Fibroblast of the conjunctiva (primary cell): ENCODE results near the gene SLC39A11.
"Not testable (repeated sequence)": the region's sequence is repeated elsewhere in the genome, so short reads cannot be mapped to it uniquely, and the experiment has no call there.

ENCODE experiments used
- DNase-seq: peaks from one replicate; pipeline ENCODE4 v3.0.0-alpha.2; 2010; ENCODE audit warnings: low read depth

The SLC39A11 gene

DNA sequence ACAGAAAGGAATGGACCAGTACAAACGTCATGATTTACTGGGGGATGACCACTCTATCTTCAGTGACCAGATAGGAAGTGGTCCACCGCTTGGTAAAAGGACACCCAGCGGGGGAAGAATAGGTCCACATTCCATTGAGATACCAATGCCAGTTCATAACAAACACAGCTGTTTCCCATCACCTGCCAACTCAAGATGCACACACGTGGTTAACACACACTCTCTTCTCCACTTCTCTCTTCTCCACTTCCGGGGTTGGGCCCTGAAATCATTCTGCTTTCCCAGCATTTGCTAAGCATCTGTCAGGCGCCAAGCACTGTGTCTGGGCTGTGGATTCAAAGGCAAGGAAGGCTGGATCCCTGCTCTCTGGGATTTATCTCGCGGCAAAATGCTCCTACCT is 175.5 kb downstream of the SLC39A11 start:
- DNase-seq = no peak

DNA sequence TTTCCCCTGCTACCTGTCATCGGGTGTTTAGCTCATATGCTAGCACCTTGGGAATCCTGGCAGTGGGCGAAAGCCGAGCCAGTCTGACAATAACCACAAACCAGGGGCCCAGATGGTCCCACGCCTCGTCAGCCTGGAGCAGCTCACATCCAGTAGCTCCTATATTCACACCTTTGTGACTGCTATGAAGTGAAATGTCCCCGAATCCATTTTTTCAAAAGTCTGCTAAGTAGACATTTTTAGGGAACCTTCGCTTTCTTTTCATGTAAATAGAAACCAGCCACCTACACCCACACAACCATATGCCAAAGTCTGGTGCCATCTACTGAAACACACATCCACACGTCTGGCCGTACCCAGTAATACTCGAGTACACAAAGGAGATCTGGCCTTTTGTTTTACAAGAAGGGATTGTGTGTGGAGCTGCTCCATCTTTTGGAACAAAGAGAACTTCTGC is 176.8 kb downstream of the SLC39A11 start:
- no peak for DNase-seq

GRCh38 chr17:72913142-72913682 is 179.3 kb downstream of the SLC39A11 start:
- DNase-seq = no peak

GRCh38 chr17:72906306-72906705 is 186.2 kb downstream of the SLC39A11 start:
- DNase-seq = no peak

DNA sequence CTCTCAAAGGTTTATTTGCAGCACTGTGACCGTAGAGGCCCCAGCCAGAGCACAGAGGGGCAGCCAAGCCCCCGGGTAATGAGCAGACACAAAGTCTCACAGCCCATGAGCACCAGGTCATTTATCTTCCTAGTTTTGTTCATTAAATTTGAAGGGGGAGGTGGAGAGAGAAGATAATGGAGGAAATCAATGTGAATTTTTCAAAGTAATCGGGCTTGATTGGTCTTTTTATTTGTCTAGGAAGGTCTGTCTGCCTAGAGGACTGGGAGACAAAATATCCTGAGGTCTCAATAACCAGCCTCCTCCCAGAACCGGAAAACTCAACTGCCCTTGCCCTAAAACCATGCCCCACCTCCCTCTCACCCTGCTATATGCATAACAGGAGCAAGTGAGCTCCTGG is 189.0 kb downstream of the SLC39A11 start:
- DNase-seq = no peak

GRCh38 chr17:72901657-72902056 is 190.8 kb downstream of the SLC39A11 start:
- DNase-seq = no peak

GRCh38 chr17:72901083-72901482 is 191.4 kb downstream of the SLC39A11 start:
- no peak for DNase-seq

DNA sequence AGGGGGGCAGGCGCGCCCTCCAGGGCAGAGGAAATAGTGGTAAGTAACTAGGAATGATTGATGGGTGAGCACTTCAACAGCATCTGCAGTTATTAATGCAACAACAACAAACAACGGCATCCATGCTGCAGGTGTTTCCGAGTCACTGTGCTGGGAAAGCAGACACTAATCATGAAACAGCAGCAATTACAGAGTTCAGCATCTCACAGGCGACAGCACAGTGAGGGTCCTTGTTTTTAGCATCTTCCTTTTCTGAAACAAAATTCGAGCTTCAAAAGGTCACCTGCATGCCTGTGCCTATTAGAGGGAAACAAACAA is 191.9 kb downstream of the SLC39A11 start:
- DNase-seq = no peak

DNA sequence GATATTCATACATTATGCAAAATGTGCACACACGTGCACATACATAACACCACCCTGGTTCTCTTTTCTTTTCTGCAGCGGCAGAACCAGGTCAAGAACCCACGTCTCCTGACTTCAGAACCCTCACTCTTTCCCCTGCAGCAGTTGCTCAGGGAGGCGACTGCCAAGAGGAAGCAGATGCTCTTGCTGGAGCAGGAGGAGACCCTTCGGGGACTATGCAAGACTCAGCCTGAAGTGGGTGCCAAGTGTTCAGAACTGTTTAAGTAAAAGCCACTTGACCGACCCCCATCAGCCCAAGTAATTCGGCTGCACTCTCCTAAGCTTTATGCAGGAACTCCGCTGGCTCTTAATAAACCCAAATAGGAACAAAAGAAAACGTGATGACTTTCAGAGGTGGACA is 193.8 kb downstream of the SLC39A11 start:
- no peak for DNase-seq

DNA sequence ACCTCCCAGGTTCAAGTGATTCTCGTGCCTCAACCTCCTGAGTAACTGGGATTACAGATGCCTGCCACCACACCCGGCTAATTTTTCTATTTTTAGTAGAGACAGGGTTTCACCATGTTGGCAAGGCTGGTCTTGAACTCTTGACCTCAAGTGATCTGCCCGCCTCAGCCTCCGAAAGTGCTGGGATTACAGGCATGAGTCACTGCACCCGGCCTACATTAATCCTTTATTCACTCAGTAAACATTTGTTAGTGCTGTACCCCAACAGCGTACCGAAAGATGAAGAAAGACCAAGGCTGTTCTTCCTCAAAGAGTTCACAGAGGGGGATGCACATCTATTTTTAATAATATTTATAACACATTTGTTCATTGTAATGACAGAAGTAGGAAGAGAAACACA is 196.2 kb downstream of the SLC39A11 start:
- not testable (repeated sequence) for DNase-seq

DNA sequence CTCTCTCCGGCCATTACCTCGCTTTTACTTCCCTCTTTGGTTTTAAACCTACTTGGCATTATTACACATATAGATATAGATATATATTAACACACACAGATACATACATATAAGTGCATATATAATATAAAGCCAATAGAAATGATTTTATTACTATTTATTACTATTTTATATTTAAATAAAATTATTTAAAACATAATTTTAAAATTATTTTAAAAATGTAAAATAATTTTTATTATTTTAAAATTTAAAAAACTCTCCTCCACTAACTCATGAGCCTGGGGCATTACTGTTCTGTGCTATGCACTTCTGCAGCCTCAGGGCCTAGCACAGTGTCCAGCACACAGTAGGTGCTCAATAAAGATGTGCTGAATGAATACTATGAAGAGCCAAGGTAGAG is 200.9 kb downstream of the SLC39A11 start:
- no peak for DNase-seq

GRCh38 chr17:72890711-72891110 is 201.8 kb downstream of the SLC39A11 start:
- DNase-seq = peak; percentile 12

DNA sequence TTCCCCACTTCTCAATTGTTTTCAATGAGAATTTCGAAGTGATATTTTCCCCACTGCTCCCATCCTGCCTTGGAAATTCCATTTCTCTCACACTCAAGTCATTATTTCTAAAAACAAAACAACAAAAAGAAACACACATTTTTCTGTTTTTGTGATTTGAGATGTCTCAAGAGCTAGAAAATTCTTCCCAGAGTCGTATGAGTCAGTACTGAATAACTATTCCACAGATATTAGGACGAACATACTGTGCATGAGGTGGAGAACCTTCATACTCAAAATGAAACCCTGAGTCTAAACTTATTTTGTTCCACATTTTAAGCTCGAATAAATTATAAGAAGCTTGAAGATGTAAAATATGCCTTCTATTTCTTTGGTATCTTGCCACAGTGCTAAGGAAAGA is 204.6 kb downstream of the SLC39A11 start:
- no peak for DNase-seq

GRCh38 chr17:72887322-72887721 is 205.2 kb downstream of the SLC39A11 start:
- DNase-seq = no peak

DNA sequence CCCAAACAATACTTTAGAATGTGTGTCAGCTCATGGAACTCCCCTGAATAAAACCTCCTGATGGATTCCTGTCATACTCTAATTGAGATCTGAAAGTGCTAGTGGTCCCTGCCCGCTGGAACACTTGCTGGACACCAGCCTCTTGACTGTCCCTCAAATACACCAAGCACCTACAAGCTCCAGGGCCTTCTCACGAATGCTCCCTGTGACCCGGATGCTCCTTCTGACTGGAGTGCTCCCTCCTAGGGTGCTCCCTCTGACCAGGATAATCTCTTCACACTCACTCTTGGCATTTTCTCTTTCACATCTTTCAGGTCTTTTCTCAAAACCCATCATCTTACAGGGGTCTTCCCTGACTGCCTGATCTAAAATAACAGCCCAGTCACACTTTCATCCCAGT is 205.9 kb downstream of the SLC39A11 start:
- DNase-seq = no peak

DNA sequence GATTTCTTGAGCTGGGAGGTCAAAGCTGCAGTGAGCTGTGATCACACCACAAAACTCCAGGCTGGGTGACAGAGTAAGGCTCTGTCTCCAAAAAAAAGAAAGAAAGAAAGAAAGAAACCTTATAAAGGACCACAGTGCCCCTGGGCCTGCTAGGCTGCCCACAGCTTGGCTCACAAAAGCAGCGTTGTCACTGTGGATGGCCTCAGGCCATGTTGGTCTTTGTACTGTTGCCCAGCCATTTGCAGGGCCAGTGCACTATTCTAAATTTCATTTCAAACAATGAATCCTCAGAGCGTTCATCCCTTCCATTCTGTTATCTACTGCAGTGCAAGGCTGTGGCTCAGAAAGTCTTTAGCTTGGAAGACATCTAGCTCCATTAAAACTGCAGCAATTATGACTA is 208.4 kb downstream of the SLC39A11 start:
- no peak for DNase-seq

DNA sequence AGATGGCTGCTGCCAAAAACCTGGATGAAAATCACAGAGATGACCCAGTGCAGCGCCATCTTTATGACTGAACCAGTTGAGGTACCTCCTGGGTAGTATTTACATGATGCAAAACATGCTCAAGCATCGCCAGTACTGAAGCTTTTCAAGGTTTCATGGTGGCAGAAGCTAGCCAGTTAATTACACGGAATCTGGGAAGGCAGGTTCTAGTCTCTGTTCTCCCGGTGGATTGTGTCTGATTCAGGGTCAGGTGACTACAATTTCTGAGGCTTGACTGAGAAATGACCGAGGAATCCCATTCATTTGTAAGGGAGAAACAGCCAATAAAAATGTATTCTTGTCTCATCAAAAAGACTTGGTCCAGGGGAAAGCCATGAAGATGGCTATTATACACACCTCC is 209.1 kb downstream of the SLC39A11 start:
- DNase-seq = no peak

- no peak for DNase-seq
These were observed 210.1 kb downstream of the SLC39A11 start for GRCh38 chr17:72882426-72882825.

DNA sequence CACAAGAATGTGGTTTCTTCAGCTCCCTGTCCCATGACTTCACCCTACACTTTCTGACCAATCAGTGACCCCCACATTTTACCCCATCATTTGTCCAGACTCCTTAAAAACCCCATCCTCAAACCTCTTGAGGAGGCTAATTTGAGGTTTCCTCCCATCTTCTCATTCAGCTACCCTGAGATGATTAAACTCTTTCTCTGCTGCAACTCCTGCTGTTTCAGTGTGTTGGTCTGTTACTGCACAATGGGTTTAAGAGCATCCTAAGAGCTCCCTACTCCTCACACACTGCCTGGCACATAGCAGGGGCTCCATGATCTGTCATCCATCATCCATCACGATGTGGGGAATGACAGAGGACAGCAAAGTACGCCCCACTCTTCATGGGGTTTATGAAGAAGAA is 212.6 kb downstream of the SLC39A11 start:
- DNase-seq = no peak

DNA sequence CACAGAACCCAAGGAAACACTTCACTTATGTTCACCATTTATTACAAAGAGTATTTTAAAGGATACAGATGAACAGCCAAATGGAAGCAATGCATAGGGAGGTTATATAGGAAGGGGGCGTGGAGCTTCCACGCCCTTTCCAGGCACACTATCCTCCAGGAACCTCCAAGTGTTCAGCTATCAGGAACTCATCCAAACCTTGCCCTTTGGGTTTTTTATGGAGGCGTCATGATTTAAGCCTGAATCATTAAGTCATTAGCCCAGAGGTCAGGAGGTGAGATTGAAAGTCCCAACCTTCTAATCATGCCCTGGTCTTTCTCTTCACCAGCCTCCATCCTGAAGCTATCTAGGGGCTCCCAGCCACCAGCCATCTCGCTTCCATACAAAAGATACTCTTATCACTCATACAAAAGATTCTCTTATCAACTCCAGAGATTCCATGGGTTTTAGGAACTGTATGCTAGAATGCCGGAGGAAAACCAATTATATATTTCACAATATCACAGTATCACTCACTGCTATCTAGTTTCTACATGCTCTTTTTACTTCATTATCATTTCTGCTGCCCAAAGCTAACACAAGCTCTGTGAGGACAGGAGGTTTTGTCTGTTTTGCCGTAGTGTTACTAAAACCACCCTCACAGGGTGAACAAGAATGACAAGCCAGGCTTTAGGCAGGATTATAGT is 213.4 kb downstream of the SLC39A11 start:
- DNase-seq = no peak

- no peak for DNase-seq
These were observed 215.1 kb downstream of the SLC39A11 start for GRCh38 chr17:72877348-72877747.

GRCh38 chr17:72876413-72876812 is 216.1 kb downstream of the SLC39A11 start:
- no peak for DNase-seq

DNA sequence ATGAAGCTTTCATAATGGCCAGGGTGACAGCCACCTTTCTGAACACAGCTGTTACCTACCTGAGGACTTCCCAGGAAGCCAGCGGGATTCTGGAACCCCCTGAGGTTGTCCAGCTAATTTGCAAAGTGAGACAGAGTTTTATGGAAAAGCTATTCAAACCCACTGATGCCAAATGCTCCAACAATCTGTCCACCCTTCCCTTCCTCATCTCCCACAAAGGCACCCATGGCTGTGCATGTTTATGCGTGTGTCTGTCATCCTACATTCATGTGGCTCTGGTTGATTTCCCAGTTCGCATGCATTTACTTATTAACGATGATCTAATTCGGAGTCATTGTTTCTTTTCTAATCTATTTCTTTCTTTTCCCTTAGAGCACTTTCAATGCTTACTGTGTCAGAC is 217.1 kb downstream of the SLC39A11 start:
- DNase-seq = no peak

GRCh38 chr17:72872396-72872795 is 220.1 kb downstream of the SLC39A11 start:
- DNase-seq = no peak
